ENCODE data around the gene ZCCHC24. TPM values are rescaled to one million over a fixed set of nuclear protein-coding genes. Genes with fewer than 3 reads are reported as not detected.

ZCCHC24 gene
- total RNA-seq, 1 experiment from 2014 or later = 6.0 TPM

DNA sequence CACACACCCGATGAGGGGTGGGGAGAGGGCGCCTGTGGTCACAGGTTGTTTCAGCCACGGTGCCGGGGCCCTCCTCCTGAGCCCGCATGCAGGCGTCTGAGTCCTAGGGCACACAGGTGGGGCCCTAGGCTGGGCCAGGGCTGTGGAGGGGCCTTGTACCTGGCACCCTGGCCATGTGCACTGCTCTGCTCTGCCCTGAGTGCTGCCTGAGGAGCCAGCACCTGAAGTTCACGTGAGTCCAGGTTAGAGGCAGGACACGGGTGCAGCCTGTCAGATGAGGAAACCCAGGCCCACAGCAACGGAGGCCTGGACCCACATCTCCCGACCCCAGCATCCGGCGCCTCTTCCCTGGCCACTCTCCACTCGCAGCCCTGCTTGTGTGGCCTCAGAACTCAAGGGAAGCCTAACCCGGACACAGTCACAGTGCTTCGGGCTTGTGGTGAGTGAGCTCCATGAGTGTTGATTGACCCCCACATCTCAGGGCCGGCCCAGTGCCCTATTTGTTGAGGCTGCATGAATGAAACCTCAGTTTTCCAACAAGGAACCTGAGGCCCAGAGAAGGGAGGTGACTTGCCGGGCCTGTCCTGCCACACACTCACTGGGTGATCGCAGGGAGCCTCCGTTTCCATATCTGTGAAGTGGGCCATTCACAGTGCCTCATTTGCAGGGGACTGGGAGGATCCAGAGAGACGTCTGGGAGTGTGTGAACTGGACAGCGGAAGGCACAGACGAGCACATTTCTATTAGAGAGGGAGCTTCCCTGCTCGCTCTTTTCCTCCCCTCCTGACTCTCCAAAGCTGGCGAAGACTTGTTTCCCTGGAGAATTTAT lies 58.6 kb downstream of the ZCCHC24 start:
- no peak overlapping the region for H3K27ac ChIP-seq
- H3K4me2 ChIP-seq = no peak overlapping the region
- H3K36me3 ChIP-seq (ENCODE audit: low read depth) = no peaks in the 10 kb centered on the region
- H3K4me3 ChIP-seq = no peak overlapping the region
- intact Hi-C loops (cut with micrococcal nuclease; ENCODE audit: unreplicated experiment) = no loop called here
- DNase-seq = no peak
- POLR2A ChIA-PET (ENCODE audit: unreplicated experiment) = no interaction called here
- no peaks in the 10 kb centered on the region for H4K20me1 ChIP-seq (ENCODE audit: insufficient read depth)
- no peaks in the 10 kb centered on the region for H3K9me2 ChIP-seq (ENCODE audit: insufficient read depth)
- CTCF ChIA-PET = no interaction called here
- no peaks in the 10 kb centered on the region for H3K27me3 ChIP-seq (ENCODE audit: insufficient read depth, low read depth)
- H3F3A ChIP-seq (ENCODE audit: insufficient read depth, low read depth) = no peaks in the 10 kb centered on the region
- no peak for TF ChIP-seq EZH2 (IDR thresholded peaks at IDR 0.05; ENCODE audit: low read depth)
- no peak for TF ChIP-seq CTCF (conservative IDR thresholded peaks at IDR 0.05)
- no peak overlapping the region for H2AFZ ChIP-seq
- no peaks in the 10 kb centered on the region for H3K9me3 ChIP-seq (ENCODE audit: insufficient read depth, low read depth)
- no TSS peak for BruUV-seq (replicated peaks)
- no peaks in the 10 kb centered on the region for H3K79me2 ChIP-seq (ENCODE audit: low read depth)
- no peaks in the 10 kb centered on the region for H3K4me1 ChIP-seq (replicated peaks; ENCODE audit: insufficient read depth)

DNA sequence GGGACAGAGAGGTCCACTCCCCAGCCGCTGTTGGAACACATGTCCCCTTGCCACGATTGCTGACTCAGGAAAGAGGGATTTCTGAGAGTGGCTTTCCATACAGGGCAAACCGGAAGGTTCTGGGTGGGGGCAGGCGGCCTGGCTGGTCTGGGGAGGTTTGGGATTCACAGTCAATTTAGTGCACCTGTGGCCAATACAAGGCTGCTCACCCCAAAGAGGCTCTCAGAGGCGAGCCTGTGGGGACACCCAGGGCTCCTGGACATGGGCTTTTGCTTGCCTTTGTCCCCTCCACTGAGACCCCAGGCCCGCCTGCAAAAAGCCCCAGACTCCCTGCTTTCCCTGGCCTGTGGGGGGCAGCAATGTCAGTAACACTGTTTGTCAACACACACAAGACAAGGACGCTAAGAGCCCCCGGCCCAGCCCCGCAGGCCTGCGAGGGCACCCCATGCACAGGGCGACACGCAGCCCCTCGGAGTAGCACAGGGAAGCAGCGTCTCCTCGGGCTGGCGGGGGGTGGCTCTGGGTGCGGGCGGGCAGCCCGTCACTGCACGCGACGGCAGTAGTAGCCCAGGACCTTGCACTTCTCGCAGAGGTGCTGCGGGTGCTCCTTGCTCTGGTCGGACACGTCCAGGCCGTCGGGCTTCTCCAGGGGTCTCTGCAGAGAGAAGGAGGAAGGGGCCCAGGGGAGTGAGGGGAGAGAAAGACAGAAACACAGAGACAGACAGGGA lies 59.5 kb downstream of the ZCCHC24 start:
- no peaks in the 10 kb centered on the region for H3K79me2 ChIP-seq (ENCODE audit: low read depth)
- H3K9me2 ChIP-seq (ENCODE audit: insufficient read depth) = no peaks in the 10 kb centered on the region
- H3K9me3 ChIP-seq (ENCODE audit: insufficient read depth, low read depth) = no peaks in the 10 kb centered on the region
- no peaks in the 10 kb centered on the region for H3K4me1 ChIP-seq (replicated peaks; ENCODE audit: insufficient read depth)
- no peak overlapping the region for H3K27ac ChIP-seq
- H3K36me3 ChIP-seq (ENCODE audit: low read depth) = no peaks in the 10 kb centered on the region
- H3K4me2 ChIP-seq = no peak overlapping the region
- intact Hi-C loops (cut with micrococcal nuclease; ENCODE audit: unreplicated experiment) = no loop called here
- H3F3A ChIP-seq (ENCODE audit: insufficient read depth, low read depth) = no peaks in the 10 kb centered on the region
- no peaks in the 10 kb centered on the region for H3K27me3 ChIP-seq (ENCODE audit: insufficient read depth, low read depth)
- no peak overlapping the region for H3K4me3 ChIP-seq
- no TSS peak for BruUV-seq (replicated peaks)
- CTCF ChIA-PET = no interaction called here
- DNase-seq = no peak
- H4K20me1 ChIP-seq (ENCODE audit: insufficient read depth) = no peaks in the 10 kb centered on the region
- H2AFZ ChIP-seq = no peak overlapping the region
- POLR2A ChIA-PET (ENCODE audit: unreplicated experiment) = no interaction called here
- TF ChIP-seq CTCF (conservative IDR thresholded peaks at IDR 0.05) = no peak; the same call in 1 of the 2 replicates
- no peak for TF ChIP-seq EZH2 (IDR thresholded peaks at IDR 0.05; ENCODE audit: low read depth)

GRCh38 chr10:79385392-79385795 lies 60.0 kb downstream of the ZCCHC24 start:
- intact Hi-C loops (cut with micrococcal nuclease; ENCODE audit: unreplicated experiment) = no loop called here
- TF ChIP-seq EZH2 (IDR thresholded peaks at IDR 0.05; ENCODE audit: low read depth) (no peak), CTCF (conservative IDR thresholded peaks at IDR 0.05) (no peak)
- BruUV-seq (replicated peaks) = no TSS peak
- no peak overlapping the region for H2AFZ ChIP-seq
- no peaks in the 10 kb centered on the region for H3K36me3 ChIP-seq (ENCODE audit: low read depth)
- no peaks in the 10 kb centered on the region for H3K4me1 ChIP-seq (replicated peaks; ENCODE audit: insufficient read depth)
- H3K9me3 ChIP-seq (ENCODE audit: insufficient read depth, low read depth) = no peaks in the 10 kb centered on the region
- no peak overlapping the region for H3K27ac ChIP-seq
- no peaks in the 10 kb centered on the region for H3K79me2 ChIP-seq (ENCODE audit: low read depth)
- ChIA-PET CTCF (no interaction called here), POLR2A (ENCODE audit: unreplicated experiment) (no interaction called here)
- no peaks in the 10 kb centered on the region for H3F3A ChIP-seq (ENCODE audit: insufficient read depth, low read depth)
- H3K4me2 ChIP-seq = no peak overlapping the region
- H4K20me1 ChIP-seq (ENCODE audit: insufficient read depth) = no peaks in the 10 kb centered on the region
- H3K4me3 ChIP-seq = no peak overlapping the region
- no peak for DNase-seq
- H3K27me3 ChIP-seq (ENCODE audit: insufficient read depth, low read depth) = no peaks in the 10 kb centered on the region
- no peaks in the 10 kb centered on the region for H3K9me2 ChIP-seq (ENCODE audit: insufficient read depth)

Measured in PC-9 (cell line).